ENCODE results near the gene LBR.

LBR gene

GRCh38 chr1:225451340-225451739 is 23.5 kb upstream of the LBR start:
- no peak for TF ChIP-seq CTCF (IDR thresholded peaks at IDR 0.05; ENCODE audit: extremely low read depth, missing control alignments)
- no peak for DNase-seq (ENCODE audit: low spot score)

GRCh38 chr1:225450491-225451191 is 22.8 kb upstream of the LBR start:
- no peak for TF ChIP-seq CTCF (IDR thresholded peaks at IDR 0.05; ENCODE audit: extremely low read depth, missing control alignments)
- no peak for DNase-seq (ENCODE audit: low spot score)

GRCh38 chr1:225449774-225450173 is 21.9 kb upstream of the LBR start:
- no peak for DNase-seq (ENCODE audit: low spot score)
- TF ChIP-seq CTCF (IDR thresholded peaks at IDR 0.05; ENCODE audit: extremely low read depth, missing control alignments) = no peak

GRCh38 chr1:225449261-225449660 is 21.4 kb upstream of the LBR start:
- no peak for TF ChIP-seq CTCF (IDR thresholded peaks at IDR 0.05; ENCODE audit: extremely low read depth, missing control alignments)
- no peak for DNase-seq (ENCODE audit: low spot score)

- TF ChIP-seq CTCF (IDR thresholded peaks at IDR 0.05; ENCODE audit: extremely low read depth, missing control alignments) = no peak
- DNase-seq (ENCODE audit: low spot score) = no peak
Measured at GRCh38 chr1:225448146-225448805, 20.4 kb upstream of the LBR start.

- TF ChIP-seq CTCF (IDR thresholded peaks at IDR 0.05; ENCODE audit: extremely low read depth, missing control alignments) = no peak
- no peak for DNase-seq (ENCODE audit: low spot score)
Measured at GRCh38 chr1:225447650-225448089, 19.8 kb upstream of the LBR start.

- DNase-seq (ENCODE audit: low spot score) = no peak
- no peak for TF ChIP-seq CTCF (IDR thresholded peaks at IDR 0.05; ENCODE audit: extremely low read depth, missing control alignments)
Measured at GRCh38 chr1:225446981-225447615, 19.3 kb upstream of the LBR start.
